Measurements from ENCODE around the gene TRMT112.

The TRMT112 gene

GRCh38 chr11:64306563-64306875 is 10.8 kb downstream of the TRMT112 start:
- DNase-seq: no peak

GRCh38 chr11:64305691-64306562 is 11.4 kb downstream of the TRMT112 start:
- DNase-seq: peak; percentile 79

GRCh38 chr11:64305075-64305690 is 12.2 kb downstream of the TRMT112 start, which contains the start of gene ESRRA:
Gene ESRRA, plus strand, starts transcription at chr11:64305524. Its CDS starts 1,656 bp downstream, at chr11:64307180.
- DNase-seq: peak; percentile 100

DNA sequence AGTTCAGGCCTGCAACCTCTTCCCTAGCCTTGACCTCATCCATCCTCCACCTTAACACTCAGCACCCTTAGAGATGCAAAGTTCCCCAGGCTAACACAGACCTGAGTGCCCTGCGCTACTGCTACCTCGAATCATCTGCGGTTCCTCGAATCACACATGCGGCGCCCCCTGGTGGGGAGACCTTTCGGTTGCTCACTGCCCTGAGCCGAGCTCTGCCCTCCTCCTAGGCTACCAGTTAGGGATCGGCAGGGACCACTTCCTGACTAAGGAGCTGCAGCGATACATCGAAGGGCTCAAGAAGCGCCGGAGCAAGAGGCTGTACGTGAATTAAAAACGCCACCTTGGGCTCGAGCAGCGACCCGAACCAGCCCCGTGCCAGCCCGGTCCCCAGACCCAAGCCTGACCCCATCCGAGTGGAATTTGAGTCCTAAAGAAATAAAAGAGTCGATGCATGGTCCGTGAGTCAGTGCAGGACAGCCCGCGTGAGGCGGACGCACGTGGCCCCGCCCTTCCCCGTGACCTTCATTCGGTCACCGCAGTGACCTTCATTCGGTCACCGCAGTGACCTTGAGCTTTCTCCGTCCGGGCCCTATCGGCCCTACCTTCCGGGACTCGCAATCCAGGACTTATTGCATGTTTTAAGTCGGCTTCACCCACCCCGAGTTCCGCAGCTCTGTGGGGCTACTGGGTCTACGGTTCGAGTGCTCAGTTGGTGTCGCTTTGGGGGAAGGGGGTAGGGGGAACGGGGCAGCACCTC is 12.9 kb downstream of the TRMT112 start:
- DNase-seq: peak; percentile 99

GRCh38 chr11:64304032-64304315 is 13.4 kb downstream of the TRMT112 start:
- no peak for DNase-seq

DNA sequence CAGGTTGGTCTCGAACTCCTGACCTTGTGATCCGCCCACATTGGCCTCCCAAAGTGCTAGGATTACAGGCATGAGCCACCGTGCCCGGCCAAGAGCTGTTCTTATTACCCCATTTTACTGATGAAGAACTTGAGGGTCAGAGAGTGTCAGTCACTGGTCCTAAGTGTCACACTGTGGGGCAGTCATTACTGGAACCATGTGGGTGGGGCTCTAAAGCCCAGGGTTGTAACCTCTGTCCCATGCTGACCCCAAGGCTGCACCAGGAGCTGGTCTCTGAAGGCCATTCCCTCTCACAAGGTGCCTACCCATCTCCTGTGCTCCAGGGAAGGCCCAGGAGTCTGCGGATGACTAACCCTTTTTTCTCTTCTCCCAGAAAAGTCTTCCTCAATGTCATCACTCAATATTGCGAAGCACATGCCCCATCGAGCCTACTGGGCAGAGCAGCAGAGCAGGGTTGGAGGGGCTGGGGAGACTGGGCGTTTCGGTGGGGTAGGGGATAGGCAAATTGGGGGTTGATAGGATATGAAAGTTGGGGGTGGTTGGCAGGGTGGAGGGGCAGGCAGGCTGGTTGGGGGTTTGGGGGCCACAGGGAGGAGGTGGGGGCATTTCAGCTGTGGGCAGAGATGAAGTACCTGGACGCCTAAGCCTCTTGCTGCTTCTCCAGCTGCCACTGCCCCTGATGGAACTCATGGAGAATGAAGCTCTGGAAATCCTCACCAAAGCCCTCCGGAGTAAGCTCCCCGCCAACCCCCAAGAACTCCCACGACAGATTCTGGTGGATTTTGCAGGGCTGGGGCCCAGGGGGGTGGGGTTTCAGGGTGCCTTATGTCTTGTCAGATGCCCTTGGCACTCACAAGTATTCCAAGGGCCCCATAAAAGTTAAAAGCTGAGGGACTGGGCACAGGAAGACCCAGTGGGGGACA is 14.0 kb downstream of the TRMT112 start:
- DNase-seq: no peak

- DNase-seq: no peak
Observed at GRCh38 chr11:64299847-64300648, 17.3 kb downstream of the TRMT112 start, which contains the start of gene CATSPERZ. Gene CATSPERZ, plus strand, starts transcription at chr11:64300358. Its CDS starts 53 bp downstream, at chr11:64300411.

DNA sequence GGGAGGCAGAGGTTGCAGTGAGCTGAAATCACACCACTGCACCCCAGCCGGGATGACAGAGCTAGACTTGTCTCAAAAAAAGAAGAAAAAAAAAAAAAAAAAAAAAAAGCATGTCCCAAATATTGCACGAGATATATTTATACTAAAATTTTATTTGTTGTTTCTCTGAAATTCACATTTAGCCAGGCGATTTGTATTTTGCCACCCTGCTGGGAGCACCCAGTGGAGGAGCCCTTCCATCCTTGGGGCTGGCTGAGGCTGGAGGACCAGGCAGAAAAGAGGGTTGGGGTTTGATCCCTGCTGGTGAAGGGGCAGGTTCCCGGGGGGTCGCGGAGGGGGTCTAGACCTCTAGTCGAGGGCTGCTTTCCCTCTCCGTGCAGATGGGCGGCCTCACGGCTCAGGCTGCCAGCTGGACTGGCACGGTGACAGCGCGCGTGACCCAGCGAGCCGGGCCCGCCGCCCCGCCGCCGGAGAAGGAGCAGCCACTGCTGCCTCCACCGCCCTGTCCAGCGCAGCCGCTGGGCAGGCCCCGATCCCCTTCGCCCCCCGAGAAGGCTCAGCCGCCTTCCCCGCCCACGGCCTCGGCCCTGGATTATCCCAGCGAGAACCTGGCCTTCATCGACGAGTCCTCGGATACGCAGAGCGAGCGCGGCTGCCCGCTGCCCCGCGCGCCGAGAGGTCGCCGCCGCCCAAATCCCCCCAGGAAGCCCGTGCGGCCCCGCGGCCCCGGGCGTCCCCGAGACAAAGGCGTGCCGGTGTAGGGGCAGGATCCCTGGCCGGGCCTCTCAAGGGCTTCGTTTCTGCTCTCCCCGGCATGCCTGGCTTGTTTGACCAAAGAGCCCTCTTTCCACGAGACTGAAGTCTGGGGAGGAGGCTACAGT is 18.2 kb downstream of the TRMT112 start:
- no peak for DNase-seq

GRCh38 chr11:64297699-64298358 is 19.5 kb downstream of the TRMT112 start:
- DNase-seq: no peak

DNA sequence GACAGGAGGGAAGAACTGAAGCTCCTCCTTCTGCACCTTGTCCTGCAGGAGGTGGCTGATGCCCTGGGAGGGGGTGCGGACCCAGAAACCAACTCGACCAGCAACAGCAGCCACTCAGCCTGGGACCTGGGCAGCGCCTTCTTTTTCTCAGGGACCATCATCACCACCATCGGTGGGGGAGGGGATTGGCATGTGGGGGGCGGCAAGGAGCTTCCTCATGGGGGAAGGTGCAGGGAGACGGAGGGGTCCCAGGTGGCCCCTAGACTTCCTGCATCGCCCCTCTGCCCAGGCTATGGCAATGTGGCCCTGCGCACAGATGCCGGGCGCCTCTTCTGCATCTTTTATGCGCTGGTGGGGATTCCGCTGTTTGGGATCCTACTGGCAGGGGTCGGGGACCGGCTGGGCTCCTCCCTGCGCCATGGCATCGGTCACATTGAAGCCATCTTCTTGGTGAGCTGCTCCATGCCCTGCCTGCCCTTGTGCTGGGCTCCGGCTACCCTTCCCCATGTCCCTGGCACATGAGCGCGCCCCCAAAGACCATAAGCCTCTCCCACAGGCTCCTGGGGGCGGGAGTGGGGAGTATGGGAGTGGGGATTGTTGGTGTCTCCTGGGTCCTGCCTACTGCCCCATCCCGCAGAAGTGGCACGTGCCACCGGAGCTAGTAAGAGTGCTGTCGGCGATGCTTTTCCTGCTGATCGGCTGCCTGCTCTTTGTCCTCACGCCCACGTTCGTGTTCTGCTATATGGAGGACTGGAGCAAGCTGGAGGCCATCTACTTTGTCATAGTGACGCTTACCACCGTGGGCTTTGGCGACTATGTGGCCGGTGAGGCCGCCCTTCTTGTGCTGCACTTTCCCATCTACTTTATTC is 20.3 kb downstream of the TRMT112 start:
- no peak for DNase-seq

- DNase-seq: no peak
Observed at GRCh38 chr11:64296236-64296635, 21.1 kb downstream of the TRMT112 start.

DNA sequence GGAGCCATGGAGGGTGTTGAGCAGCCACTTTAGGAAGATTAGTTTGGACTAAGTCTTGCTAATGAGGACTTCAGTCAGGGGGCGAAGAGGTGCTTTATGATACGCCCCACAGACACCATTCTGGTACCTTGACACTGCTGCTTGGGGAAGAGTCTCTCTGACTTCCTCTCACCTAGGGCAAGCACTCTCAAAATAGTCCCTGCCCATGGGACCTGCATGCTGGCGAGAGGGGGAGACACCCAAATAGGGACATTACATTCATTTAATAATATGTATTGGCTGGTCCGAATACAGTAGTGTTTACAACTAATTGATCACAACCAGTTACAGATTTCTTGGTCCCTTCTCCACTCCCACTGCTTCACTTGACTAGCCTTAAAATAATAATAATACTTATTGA is 21.6 kb downstream of the TRMT112 start:
- no peak for DNase-seq

- DNase-seq: no peak
Observed at GRCh38 chr11:64294774-64295173, 22.6 kb downstream of the TRMT112 start.

- no peak for DNase-seq
Observed at GRCh38 chr11:64292460-64293254, 24.7 kb downstream of the TRMT112 start.

DNA sequence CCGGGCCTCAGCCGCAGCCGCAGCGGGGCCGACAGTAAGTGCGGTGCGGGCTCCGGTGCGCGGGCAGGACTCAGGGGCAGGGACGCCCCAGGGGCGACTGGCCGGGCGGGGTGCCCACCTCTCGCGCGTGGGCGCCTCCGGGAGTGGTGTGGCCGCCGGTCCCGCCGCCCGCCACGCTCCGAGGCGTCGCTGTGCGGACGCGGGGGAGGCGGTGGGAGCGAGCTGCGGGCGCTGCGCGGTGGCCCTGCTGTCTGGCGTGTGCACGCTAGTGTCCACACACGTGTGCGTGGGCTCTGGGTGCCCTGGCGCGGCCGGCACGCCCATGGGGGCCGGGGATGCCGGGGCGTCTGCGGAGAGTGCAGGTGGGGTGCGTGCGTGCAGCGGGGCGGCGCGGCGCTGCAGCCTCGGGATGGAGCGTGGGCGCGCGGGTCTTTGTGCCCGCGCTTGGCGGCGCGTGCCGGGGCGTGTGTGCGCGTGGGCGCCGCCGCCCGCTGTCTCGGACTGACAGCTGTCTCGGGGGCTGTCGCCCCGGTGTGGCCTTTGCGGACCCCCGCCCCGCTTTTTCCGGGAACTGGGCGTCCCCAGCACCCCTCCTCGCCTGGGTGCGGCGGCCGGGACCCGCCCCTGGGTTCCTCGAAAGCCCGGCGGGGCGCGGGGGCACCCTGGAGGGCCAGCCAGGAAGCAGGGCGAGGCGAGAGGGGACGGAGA is 25.5 kb downstream of the TRMT112 start:
- DNase-seq: no peak

GRCh38 chr11:64291262-64291751 is 26.1 kb downstream of the TRMT112 start, which contains the start of gene KCNK4:
Gene KCNK4, plus strand, starts transcription at chr11:64291302. Its CDS starts 1,717 bp downstream, at chr11:64293019.
- no peak for DNase-seq

All from activated CD4-positive, alpha-beta T cell treated with anti-CD3 and anti-CD28 coated beads for 48 hours (primary cell).